Stimulated activated CD4-positive, alpha-beta T cell treated with anti-CD3 and anti-CD28 coated beads, Interleukin-15, amount 100 ng/mL, for 48 hours (primary cell): ENCODE measurements around the gene CPA5.

ENCODE experiments used
- DNase-seq, 2 donors: peaks; one replicate each; pipeline ENCODE4 v3.0.0-alpha.2; 2020; ENCODE audit warnings: low read depth in 2 of 2

The CPA5 gene

DNA sequence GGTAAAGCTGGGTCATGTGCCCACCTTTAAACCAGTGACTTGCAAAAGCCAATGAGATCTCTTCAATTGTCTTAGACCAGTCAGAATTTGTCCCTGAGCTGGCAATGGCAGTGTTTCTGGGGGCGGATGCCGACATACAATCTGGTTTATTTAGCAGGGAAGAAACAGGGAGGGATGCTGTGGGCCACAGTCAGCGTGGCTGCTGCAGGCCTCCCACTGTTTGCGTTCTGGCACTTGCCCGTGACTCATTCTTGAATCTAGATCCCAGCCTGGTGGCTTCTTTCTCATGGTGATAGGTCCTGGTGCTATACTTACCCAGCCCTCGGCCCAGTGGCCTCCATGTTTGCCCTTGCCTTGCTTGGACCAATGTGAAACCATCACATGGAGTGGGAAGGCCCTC, 32.6 kb downstream of the CPA5 start:
- no peak for DNase-seq

- no peak for DNase-seq
Observed at GRCh38 chr7:130379019-130379418, 34.4 kb downstream of the CPA5 start.

DNA sequence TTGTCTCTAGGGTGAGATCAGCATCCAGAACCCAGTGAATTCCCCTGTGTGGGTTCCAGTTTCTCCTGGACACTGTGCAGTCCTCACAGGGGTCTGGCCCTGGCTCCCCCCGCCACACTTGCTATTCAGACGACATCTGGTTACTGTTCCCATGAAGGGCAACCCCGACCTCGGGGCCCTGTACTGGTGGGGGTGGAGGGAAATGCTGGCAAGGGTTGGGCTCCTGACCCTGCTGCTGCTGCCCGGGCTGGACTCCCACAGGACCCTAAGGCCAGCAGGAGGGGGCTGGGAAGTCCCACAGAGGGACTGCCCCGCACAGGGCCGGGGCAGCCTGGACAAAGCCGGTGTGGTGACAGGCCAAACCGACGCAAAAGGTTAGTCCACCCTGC, 34.9 kb downstream of the CPA5 start:
- DNase-seq, result no peak

GRCh38 chr7:130379921-130380860, 35.6 kb downstream of the CPA5 start, which contains the start of gene CPA1:
Gene CPA1 (plus strand): TSS chr7:130380494. CDS start chr7:130380521, 27 bp downstream.
- DNase-seq, result no peak

DNA sequence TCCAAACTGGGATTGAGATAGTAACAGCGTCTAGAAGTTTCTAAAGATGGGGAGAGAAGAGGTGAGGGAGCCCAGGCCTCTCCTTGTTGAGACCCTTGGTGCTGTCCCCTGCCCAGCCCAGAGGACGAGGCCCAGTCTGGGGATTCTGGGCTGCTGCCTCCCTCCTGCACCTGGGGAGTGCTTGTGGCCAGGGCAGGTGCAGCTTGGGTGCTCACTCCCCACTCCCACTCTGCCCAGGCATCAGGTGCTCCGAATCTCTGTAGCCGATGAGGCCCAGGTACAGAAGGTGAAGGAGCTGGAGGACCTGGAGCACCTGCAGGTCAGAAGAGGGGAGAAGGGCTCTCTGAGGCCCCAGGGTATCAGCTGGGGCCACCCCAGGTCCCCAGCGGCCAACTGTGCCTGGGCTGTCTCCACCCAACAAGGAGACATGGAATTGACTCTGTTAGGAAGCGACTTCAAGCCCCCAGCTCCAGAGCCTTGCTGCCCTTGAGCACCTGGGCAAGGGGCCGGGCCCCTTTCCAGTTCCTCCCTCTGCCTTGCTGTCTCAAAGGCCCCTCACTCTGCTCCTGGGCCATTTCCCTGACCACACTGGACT, 36.3 kb downstream of the CPA5 start:
- no peak for DNase-seq

- no peak for DNase-seq
Observed at GRCh38 chr7:130381468-130382312, 37.1 kb downstream of the CPA5 start.

DNA sequence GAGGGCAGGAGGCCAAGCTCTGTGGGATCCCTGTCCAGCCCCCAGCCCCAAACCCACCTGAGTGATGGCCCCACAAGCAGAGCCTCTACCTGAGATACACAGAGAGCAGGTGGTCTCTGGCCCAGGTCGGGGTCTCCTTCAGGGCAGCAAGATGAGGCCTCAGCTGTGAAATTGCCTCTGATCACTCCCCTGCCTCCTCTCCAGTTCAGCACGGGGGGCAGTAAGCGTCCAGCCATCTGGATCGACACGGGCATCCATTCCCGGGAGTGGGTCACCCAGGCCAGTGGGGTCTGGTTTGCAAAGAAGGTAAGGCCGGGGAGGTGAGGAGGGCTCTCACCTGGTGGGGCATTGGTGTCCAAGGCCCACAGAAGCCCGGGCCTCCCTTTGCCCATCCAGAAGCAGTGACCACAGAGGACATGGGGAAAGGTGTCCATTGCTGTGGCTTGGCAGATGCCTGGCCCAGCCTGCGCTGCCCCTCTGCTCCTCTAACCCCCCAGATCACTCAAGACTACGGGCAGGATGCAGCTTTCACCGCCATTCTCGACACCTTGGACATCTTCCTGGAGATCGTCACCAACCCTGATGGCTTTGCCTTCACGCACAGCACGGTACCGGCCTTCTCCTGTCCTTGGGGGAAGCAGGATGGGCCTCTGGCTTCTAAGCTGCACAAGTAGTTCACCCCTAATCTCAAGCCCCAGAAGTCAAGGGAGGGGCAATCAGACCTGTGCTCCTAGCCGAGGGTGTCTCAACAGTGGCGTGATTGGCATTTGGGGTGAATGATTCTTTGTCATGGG, 38.8 kb downstream of the CPA5 start:
- DNase-seq, result no peak

DNA sequence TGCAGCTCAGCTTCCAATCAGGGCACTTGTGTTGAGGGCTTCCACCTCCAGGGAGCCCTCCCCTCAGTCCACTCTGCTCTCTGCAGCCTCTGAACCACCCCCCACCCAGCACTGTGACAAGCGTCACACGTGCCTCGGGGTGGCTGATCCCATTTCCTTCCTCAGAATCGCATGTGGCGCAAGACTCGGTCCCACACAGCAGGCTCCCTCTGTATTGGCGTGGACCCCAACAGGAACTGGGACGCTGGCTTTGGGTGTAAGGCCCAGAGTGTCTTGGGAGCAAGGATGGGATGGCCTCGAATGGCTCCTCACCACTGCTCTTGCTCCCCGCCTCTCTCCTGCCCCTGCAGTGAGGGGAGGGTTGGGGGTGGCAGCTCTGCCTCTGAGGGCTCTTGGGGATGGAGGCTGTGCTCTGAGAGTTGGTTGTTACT, 39.8 kb downstream of the CPA5 start:
- no peak for DNase-seq

DNA sequence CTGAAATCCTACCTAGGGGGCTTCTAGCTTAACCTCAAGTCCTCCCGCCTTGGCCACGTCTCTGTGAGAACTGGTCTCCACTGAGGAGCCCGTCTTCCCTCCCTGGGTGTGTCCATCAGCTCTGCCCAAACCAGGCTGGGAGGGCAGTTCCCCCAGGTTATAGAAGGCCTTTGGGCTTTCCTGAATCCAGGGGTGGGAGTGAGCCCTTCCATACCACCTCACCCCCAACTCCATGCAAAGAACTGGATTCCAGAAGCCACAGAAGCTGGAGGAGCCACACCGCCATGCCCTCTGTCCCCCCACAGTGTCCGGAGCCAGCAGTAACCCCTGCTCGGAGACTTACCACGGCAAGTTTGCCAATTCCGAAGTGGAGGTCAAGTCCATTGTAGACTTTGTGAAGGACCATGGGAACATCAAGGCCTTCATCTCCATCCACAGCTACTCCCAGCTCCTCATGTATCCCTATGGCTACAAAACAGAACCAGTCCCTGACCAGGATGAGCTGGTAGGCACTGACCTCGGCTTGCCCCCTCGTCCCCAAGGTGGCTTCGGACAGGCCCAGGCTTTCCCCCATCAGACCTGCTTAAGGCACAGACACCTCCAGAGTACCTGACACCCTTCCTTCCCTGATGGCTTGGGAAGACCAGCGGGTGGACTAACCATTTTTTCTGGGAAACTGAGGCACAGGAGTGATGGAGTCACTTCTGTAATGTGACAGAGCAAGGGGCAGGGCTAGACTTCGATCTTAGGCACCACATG, 40.4 kb downstream of the CPA5 start:
- DNase-seq, result no peak

DNA sequence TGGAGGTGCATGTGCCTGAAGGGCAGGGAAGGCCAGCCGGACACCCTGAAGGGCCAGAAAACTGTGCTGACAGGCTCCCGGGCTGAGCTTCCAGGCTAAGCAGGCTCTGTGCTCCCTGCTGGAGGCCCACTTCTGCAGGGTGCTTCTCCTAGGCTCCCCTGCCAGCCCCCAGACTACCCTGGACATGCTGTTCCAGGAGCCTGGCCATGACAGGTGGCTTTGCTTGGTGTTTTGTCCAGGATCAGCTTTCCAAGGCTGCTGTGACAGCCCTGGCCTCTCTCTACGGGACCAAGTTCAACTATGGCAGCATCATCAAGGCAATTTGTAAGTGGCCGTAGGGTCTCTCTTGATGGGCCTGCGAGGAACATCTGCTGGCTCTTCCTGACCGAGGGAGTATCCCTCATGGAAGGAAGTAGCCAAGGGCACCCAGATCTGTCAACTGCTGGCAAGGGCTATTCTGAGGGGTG, 41.0 kb downstream of the CPA5 start:
- DNase-seq, result no peak

DNA sequence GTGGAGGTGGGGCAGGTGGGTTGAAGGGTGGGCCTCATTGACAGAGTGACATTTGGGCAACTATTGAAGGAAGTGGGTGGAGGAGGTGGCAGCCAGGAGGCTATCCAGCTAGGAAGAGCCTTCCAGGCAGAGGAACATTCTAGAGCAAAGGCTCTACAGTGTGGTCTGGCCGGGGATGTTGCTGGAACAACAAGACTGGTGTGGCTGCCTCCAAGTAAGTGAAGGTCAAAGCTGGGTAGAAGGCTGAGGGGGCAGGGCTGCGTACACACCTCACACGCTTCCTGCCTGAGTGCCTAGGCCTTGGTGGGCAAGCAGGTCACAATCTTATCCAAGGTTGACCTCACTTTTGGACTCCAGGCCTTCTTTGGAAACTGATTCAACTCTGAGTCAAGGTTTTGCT, 42.3 kb downstream of the CPA5 start:
- DNase-seq, result no peak

GRCh38 chr7:130387306-130387627, 42.7 kb downstream of the CPA5 start:
- DNase-seq, result no peak

GRCh38 chr7:130387628-130388403, 43.2 kb downstream of the CPA5 start:
- DNase-seq, result no peak

GRCh38 chr7:130388671-130389070, 44.1 kb downstream of the CPA5 start:
- no peak for DNase-seq

DNA sequence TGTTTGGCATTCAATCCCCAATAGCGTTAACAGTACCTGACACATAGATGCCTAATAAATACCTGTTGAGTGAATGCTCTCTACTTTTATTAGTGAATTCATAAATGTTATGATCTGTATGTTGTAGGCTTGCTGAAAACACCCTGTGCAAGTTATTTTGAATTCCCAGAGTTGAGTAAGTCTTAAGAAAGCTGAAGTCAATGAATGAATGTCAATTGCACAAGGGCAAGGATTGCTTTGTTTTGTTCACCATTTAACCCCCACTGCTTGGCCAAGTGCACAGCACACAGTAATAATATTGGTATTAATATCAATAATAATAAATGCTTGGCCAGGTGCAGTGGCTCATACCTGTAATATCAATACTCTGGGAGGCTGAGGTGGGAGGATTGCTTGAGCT, 45.9 kb downstream of the CPA5 start:
- no peak for DNase-seq

- no peak for DNase-seq
Observed at GRCh38 chr7:130393101-130393561, 48.5 kb downstream of the CPA5 start.

DNA sequence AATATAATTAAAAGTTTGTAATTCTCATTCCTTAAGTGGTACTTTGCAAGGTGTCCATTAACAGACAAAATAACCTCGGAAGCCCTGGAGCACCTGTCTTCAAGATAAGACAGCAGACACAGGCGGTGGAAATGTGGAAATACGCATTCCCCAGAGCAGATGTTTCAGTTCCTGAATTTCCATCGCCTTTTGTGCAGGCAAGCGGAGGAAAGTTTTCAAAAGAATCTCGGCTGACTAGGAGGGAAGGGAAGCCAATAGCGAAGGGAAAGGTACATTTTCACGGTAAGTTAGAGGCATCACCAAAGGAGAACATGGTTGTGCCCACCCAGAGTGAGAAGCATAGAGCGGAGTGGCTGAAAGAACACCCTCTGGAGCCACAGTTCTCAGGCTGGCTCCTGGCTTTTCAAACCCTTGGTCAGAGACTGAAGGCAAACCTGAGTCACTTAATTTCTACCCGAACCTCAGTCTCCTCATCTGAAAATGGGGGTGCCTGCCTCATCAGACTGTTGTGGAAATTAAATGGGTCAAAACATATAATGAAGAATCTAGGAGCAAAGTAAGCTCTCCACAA, 49.3 kb downstream of the CPA5 start:
- DNase-seq, result no peak

GRCh38 chr7:130394421-130395195, 50.0 kb downstream of the CPA5 start:
- DNase-seq, result no peak

GRCh38 chr7:130395421-130395820, 50.8 kb downstream of the CPA5 start:
- no peak for DNase-seq
